Activated CD8-positive, alpha-beta T cell treated with anti-CD3 and anti-CD28 coated beads for 36 hours (primary cell): ENCODE results near the gene ACRBP. TPM values are rescaled to one million over a fixed set of nuclear protein-coding genes. Genes with fewer than 3 reads are reported as not detected.

Experiments used
- ATAC-seq: fragments of 200-7000 bp; cut with Tn5 transposase; one replicate; pipeline ENCODE4 v1.10.0; 2021; ENCODE audit warnings: mild to moderate bottlenecking, moderate library complexity
- CTCF ChIA-PET: fragments of 350-600 bp; sonication (Branson Sonifier 250); formaldehyde crosslinking; loops from one replicate; lab custom pipeline; 2021; ENCODE audit warnings: antibody characterized with exemption; lab: Charles Lee
- POLR2A ChIA-PET: fragments of 350-600 bp; sonication (Branson Sonifier 250); formaldehyde crosslinking; loops from one replicate; lab custom pipeline; 2021; ENCODE audit warnings: antibody characterized with exemption; lab: Charles Lee
- DNase-seq: peaks from one replicate; pipeline ENCODE4 v3.0.0-alpha.2; 2020
- H3K27ac Mint-ChIP-seq: one replicate; pipeline ENCODE4 v1.8.0; 2021; ENCODE audit warnings: mild to moderate bottlenecking, mixed read lengths
- H3K27me3 Mint-ChIP-seq: one replicate; pipeline ENCODE4 v1.8.0; 2021; ENCODE audit warnings: mixed read lengths
- H3K36me3 Mint-ChIP-seq: one replicate; pipeline ENCODE4 v1.8.0; 2021; ENCODE audit warnings: low read depth, mixed read lengths
- H3K4me1 Mint-ChIP-seq: one replicate; pipeline ENCODE4 v1.8.0; 2021; ENCODE audit warnings: low read depth, mixed read lengths
- H3K4me3 Mint-ChIP-seq: one replicate; pipeline ENCODE4 v1.8.0; 2021; ENCODE audit warnings: mild to moderate bottlenecking, moderate library complexity, mixed read lengths
- H3K9me3 Mint-ChIP-seq: one replicate; pipeline ENCODE4 v1.8.0; 2021; ENCODE audit warnings: mixed read lengths
- CTCF ChIP-seq: fragments of 200-600 bp; IDR thresholded peaks from one replicate; pipeline ENCODE4 v1.8.0; 2022; ENCODE audit warnings: antibody characterized with exemption, mild to moderate bottlenecking
- intact Hi-C: fragments of 100-400 bp; cut with micrococcal nuclease; formaldehyde crosslinking; loops from one replicate; pipeline ENCODE4 v1.10.0; 2022
- total RNA-seq, 2 experiments: library from RNA; stranded (reverse); gene quantifications; one replicate each; pipeline ENCODE4 v1.2.3, GENCODE V29; 2021

Gene ACRBP
- total RNA-seq, 2 experiments from 2014 or later = 1.3 to 2.0 TPM

GRCh38 chr12:6613776-6614512, 33.3 kb downstream of the ACRBP start:
- H3K36me3 Mint-ChIP-seq = no peaks in the 10 kb centered on the region
- peak; percentile 38 for ATAC-seq
- H3K27ac Mint-ChIP-seq = peak overlapping the region; percentile 68
- intact Hi-C loops = no loop called here
- ChIA-PET POLR2A (interaction anchor here (0.6 to 2.9 kb wide), 9 partner anchors 9 to 184 kb away, joined by 3 to 10 read pairs (median 3); partner anchors contain the start of genes LPAR5 and ZNF384), CTCF (interaction anchor here (1.0 to 3.9 kb wide), 6 partner anchors 18 to 139 kb away, joined by 3 to 21 read pairs (median 4); partner anchors contain the start of genes LPAR5 and MLF2)
- no peak for TF ChIP-seq CTCF
- no peak overlapping the region for H3K4me3 Mint-ChIP-seq
- no peaks in the 10 kb centered on the region for H3K27me3 Mint-ChIP-seq
- no peaks in the 10 kb centered on the region for H3K9me3 Mint-ChIP-seq
- peak; percentile 63 for DNase-seq
- H3K4me1 Mint-ChIP-seq = peaks cover 46% of the 10 kb centered on the region

- peak overlapping the region; percentile 78 for H3K27ac Mint-ChIP-seq
- H3K4me1 Mint-ChIP-seq = peaks cover 46% of the 10 kb centered on the region
- intact Hi-C loops = no loop called here
- ChIA-PET POLR2A (interaction anchor here (0.6 to 2.9 kb wide), 13 partner anchors 8 to 495 kb away, joined by 3 to 10 read pairs (median 3); partner anchors contain the start of genes COPS7A, LPAR5 and ZNF384), CTCF (interaction anchor here (0.6 to 3.9 kb wide), 6 partner anchors 8 to 325 kb away, joined by 3 to 21 read pairs (median 4); partner anchors contain the start of genes MLF2 and ZNF384)
- TF ChIP-seq CTCF = no peak
- H3K4me3 Mint-ChIP-seq = no peak overlapping the region
- DNase-seq (peak; percentile 49), ATAC-seq (peak; percentile 3)
- no peaks in the 10 kb centered on the region for H3K9me3 Mint-ChIP-seq
- H3K27me3 Mint-ChIP-seq = no peaks in the 10 kb centered on the region
- no peaks in the 10 kb centered on the region for H3K36me3 Mint-ChIP-seq
Observed at GRCh38 chr12:6613015-6613775, 34.0 kb downstream of the ACRBP start.

GRCh38 chr12:6612652-6613014, 34.6 kb downstream of the ACRBP start:
- Mint-ChIP-seq H3K4me1 (peaks cover 43% of the 10 kb centered on the region), H3K4me3 (no peak overlapping the region), H3K36me3 (no peaks in the 10 kb centered on the region), H3K27ac (peak overlapping the region; percentile 78), H3K9me3 (no peaks in the 10 kb centered on the region), H3K27me3 (no peaks in the 10 kb centered on the region)
- CTCF ChIA-PET = interaction anchor here (0.6 to 3.9 kb wide), 4 partner anchors 9 to 83 kb away, joined by 3 to 21 read pairs (median 4); partner anchors contain the start of gene ZNF384
- no peak for TF ChIP-seq CTCF
- ATAC-seq = no peak
- intact Hi-C loops = no loop called here
- no peak for DNase-seq
- POLR2A ChIA-PET = interaction anchor here (0.6 to 2.9 kb wide), 9 partner anchors 9 to 496 kb away, joined by 3 to 10 read pairs (median 3); partner anchors contain the start of genes COPS7A and LPAR5

- ChIA-PET POLR2A (interaction anchor here (0.7 to 2.9 kb wide), 7 partner anchors 9 to 479 kb away, joined by 3 to 10 read pairs (median 3); partner anchors contain the start of genes COPS7A and LPAR5), CTCF (interaction anchor here (0.6 to 3.9 kb wide), 4 partner anchors 9 to 84 kb away, joined by 3 to 21 read pairs (median 4); partner anchors contain the start of gene ZNF384)
- intact Hi-C loops = no loop called here
- ATAC-seq (no peak), DNase-seq (peak; percentile 60)
- H3K27ac Mint-ChIP-seq = peak overlapping the region; percentile 78
- H3K4me1 Mint-ChIP-seq = peaks cover 42% of the 10 kb centered on the region
- H3K36me3 Mint-ChIP-seq = no peaks in the 10 kb centered on the region
- no peak for TF ChIP-seq CTCF
- H3K4me3 Mint-ChIP-seq = no peak overlapping the region
- no peaks in the 10 kb centered on the region for H3K27me3 Mint-ChIP-seq
- no peaks in the 10 kb centered on the region for H3K9me3 Mint-ChIP-seq
Observed at GRCh38 chr12:6612247-6612646, 35.0 kb downstream of the ACRBP start.
